Caco-2 (cell line): Measurements from ENCODE around the gene SPAAR. TPM values are rescaled to one million over a fixed set of nuclear protein-coding genes. Genes with fewer than 3 reads are reported as not detected.
"Not testable (repeated sequence)": the region's sequence is repeated elsewhere in the genome, so short reads cannot be mapped to it uniquely, and the experiment has no call there.

Source experiments
- BruUV-seq: library from RNA; stranded (reverse); fragments of 400-500 nt; replicated peaks from 2 replicates; lab custom pipeline; 2021; lab: Mats Ljungman, UMichigan
- CTCF ChIA-PET: fragments of 300-600 bp; sonication (Branson Sonifier 250); formaldehyde crosslinking; loops from one replicate; lab custom pipeline; 2022; ENCODE audit warnings: antibody characterized with exemption; lab: Charles Lee
- POLR2A ChIA-PET: fragments of 300-600 bp; sonication (Branson Sonifier 250); formaldehyde crosslinking; loops from one replicate; lab custom pipeline; 2022; ENCODE audit warnings: antibody characterized with exemption; lab: Charles Lee
- DNase-seq, 2 experiments: peaks; one replicate each; pipeline versions ENCODE4 v3.0.0 to v3.0.0-alpha.2; 2020 to 2022
- H3K27me3 ChIP-seq: replicated peaks from 2 replicates; pipeline ENCODE4 v1.6.0; 2011; ENCODE audit warnings: low read length; ENCODE audit not compliant: control insufficient read depth, insufficient read depth
- H3K36me3 ChIP-seq: 2 replicates; pipeline ENCODE4 v1.5.1; 2011; ENCODE audit warnings: low read length; ENCODE audit not compliant: control insufficient read depth, insufficient read depth
- H3K4me1 ChIP-seq: fragments of 250-450 bp; sonication (Bioruptor Pico); 2 replicates; pipeline ENCODE4 v1.5.1; 2020; ENCODE audit warnings: mild to moderate bottlenecking
- H3K4me3 ChIP-seq: 2 replicates; pipeline ENCODE4 v1.5.1; 2011; ENCODE audit warnings: low read depth, mild to moderate bottlenecking, control low read depth, low read length
- H3K9me3 ChIP-seq: fragments of 250-450 bp; sonication (Bioruptor Pico); 2 replicates; pipeline ENCODE4 v1.5.1; 2020; ENCODE audit warnings: mild to moderate bottlenecking, moderate library complexity
- H3K27ac Mint-ChIP-seq: one replicate; pipeline ENCODE4 v1.8.0; 2022; ENCODE audit warnings: mixed read lengths; ENCODE audit not compliant: unreplicated experiment
- H3K27me3 Mint-ChIP-seq: one replicate; pipeline ENCODE4 v1.8.0; 2022; ENCODE audit warnings: mixed read lengths; ENCODE audit not compliant: insufficient read depth, unreplicated experiment
- H3K36me3 Mint-ChIP-seq: one replicate; pipeline ENCODE4 v1.8.0; 2022; ENCODE audit warnings: mild to moderate bottlenecking, mixed read lengths; ENCODE audit not compliant: insufficient read depth, unreplicated experiment
- H3K4me1 Mint-ChIP-seq: one replicate; pipeline ENCODE4 v1.8.0; 2022; ENCODE audit warnings: low read depth, mixed read lengths; ENCODE audit not compliant: unreplicated experiment
- H3K4me3 Mint-ChIP-seq: one replicate; pipeline ENCODE4 v1.8.0; 2022; ENCODE audit warnings: mild to moderate bottlenecking, moderate library complexity, mixed read lengths; ENCODE audit not compliant: unreplicated experiment
- H3K9me3 Mint-ChIP-seq: one replicate; pipeline ENCODE4 v1.8.0; 2022; ENCODE audit warnings: mixed read lengths; ENCODE audit not compliant: unreplicated experiment
- CTCF ChIP-seq, 2 experiments: fragments of 200-600 bp in 1 of 2; IDR thresholded peaks; 1 replicate in 1 of 2; 2 replicates in 1 of 2; pipeline versions ENCODE4 v1.5.1 to v1.8.0; 2011 to 2022; ENCODE audit warnings: antibody characterized with exemption in 1 of 2, control low read depth in 1 of 2, inconsistent platforms in 1 of 2, low read depth in 1 of 2, low read length in 1 of 2, mild to moderate bottlenecking in 1 of 2, moderate library complexity in 1 of 2; ENCODE audit not compliant: insufficient read depth in 1 of 2, severe bottlenecking in 1 of 2, unreplicated experiment in 1 of 2
- intact Hi-C: fragments of 100-400 bp; cut with micrococcal nuclease; formaldehyde crosslinking; loops from one replicate; pipeline ENCODE4 v1.10.0; 2022; ENCODE audit not compliant: unreplicated experiment
- total RNA-seq: library from RNA; stranded (reverse); gene quantifications from 2 replicates; pipeline ENCODE4 v1.2.3, GENCODE V29; 2022

Gene SPAAR
- total RNA-seq, 1 experiment from 2014 or later = not detected

- H3K4me1 ChIP-seq = no peaks in the 10 kb centered on the region
- ChIA-PET CTCF (interaction anchor here (0.7 to 3.0 kb wide), 22 partner anchors 9 to 308 kb away, joined by 3 to 95 read pairs (median 4); partner anchors contain the start of genes CLTA, FAM221B, HINT2 and OR13J1), POLR2A (interaction anchor here (0.5 to 0.8 kb wide), 2 partner anchors 56 to 92 kb away, joined by 4 to 5 read pairs; no protein-coding TSS in a partner anchor)
- peak; percentile 76 to 86 for DNase-seq
- Mint-ChIP-seq H3K4me3 (no peak overlapping the region), H3K4me1 (no peaks in the 10 kb centered on the region), H3K27ac (no peak overlapping the region), H3K27me3 (peaks cover 4% of the 10 kb centered on the region), H3K9me3 (peaks cover 4% of the 10 kb centered on the region), H3K36me3 (no peaks in the 10 kb centered on the region)
- H3K4me3 ChIP-seq = no peak overlapping the region
- peak; percentile 93 to 97 for TF ChIP-seq CTCF (IDR thresholded peaks at IDR 0.05; ENCODE audit: insufficient read depth in 1 of 2, low read depth in 1 of 2, low read length in 1 of 2, severe bottlenecking in 1 of 2, unreplicated experiment in 1 of 2)
- H3K9me3 ChIP-seq = no peaks in the 10 kb centered on the region
- intact Hi-C loops = loop anchor here (1.0 to 5.0 kb wide), 3 partner anchors 56 to 235 kb away; no protein-coding TSS in a partner anchor
- no TSS peak for BruUV-seq
- H3K27me3 ChIP-seq = no peaks in the 10 kb centered on the region
- no peaks in the 10 kb centered on the region for H3K36me3 ChIP-seq
Observed at GRCh38 chr9:35882263-35882848, 26.9 kb upstream of the SPAAR start.

- Histone ChIP-seq H3K4me1 (no peaks in the 10 kb centered on the region), H3K36me3 (no peaks in the 10 kb centered on the region), H3K27me3 (no peaks in the 10 kb centered on the region), H3K4me3 (no peak overlapping the region), H3K9me3 (no peaks in the 10 kb centered on the region)
- DNase-seq = no peak
- ChIA-PET POLR2A (interaction anchor here (0.8 kb wide), 1 partner anchor 57 kb away, joined by 5 read pairs; no protein-coding TSS in a partner anchor), CTCF (interaction anchor here (0.8 to 3.0 kb wide), 9 partner anchors 12 to 93 kb away, joined by 3 to 95 read pairs (median 7); partner anchors contain the start of genes FAM221B, OR13J1 and TMEM8B)
- peaks cover 3% of the 10 kb centered on the region for H3K27me3 Mint-ChIP-seq
- no peaks in the 10 kb centered on the region for H3K4me1 Mint-ChIP-seq
- H3K9me3 Mint-ChIP-seq = no peaks in the 10 kb centered on the region
- no peaks in the 10 kb centered on the region for H3K36me3 Mint-ChIP-seq
- H3K27ac Mint-ChIP-seq = no peak overlapping the region
- intact Hi-C loops = loop anchor here (1.0 to 5.0 kb wide), 3 partner anchors 57 to 236 kb away; no protein-coding TSS in a partner anchor
- BruUV-seq = no TSS peak
- no peak overlapping the region for H3K4me3 Mint-ChIP-seq
- TF ChIP-seq CTCF (IDR thresholded peaks at IDR 0.05; ENCODE audit: insufficient read depth in 1 of 2, low read depth in 1 of 2, low read length in 1 of 2, severe bottlenecking in 1 of 2, unreplicated experiment in 1 of 2) = no peak
Observed at GRCh38 chr9:35882996-35883395, 26.3 kb upstream of the SPAAR start.

- intact Hi-C loops = loop anchor here (5.0 kb wide), 1 partner anchor 238 kb away; no protein-coding TSS in a partner anchor
- H3K36me3 ChIP-seq, H3K4me1 ChIP-seq, H3K4me3 Mint-ChIP-seq, H3K27ac Mint-ChIP-seq, H3K9me3 Mint-ChIP-seq, BruUV-seq, H3K4me1 Mint-ChIP-seq, H3K27me3 ChIP-seq, CTCF ChIA-PET, H3K36me3 Mint-ChIP-seq, H3K9me3 ChIP-seq, DNase-seq, H3K27me3 Mint-ChIP-seq, POLR2A ChIA-PET, H3K4me3 ChIP-seq: not testable (repeated sequence)
Observed at GRCh38 chr9:35884908-35885307, 24.4 kb upstream of the SPAAR start.
